IMR-90 (cell line): ENCODE data around the gene DMD. TPM values are rescaled to one million over a fixed set of nuclear protein-coding genes. Genes with fewer than 3 reads are reported as not detected.

Source experiments
- ATAC-seq: fragments of 200-7000 bp; cut with Tn5 transposase; 2 replicates; pipeline ENCODE4 v1.9.1; 2020; ENCODE audit warnings: low read depth, mild to moderate bottlenecking, moderate library complexity
- BruUV-seq: library from RNA; stranded (reverse); fragments of 400-500 nt; replicated peaks from 2 replicates; lab custom pipeline; 2021; lab: Mats Ljungman, UMichigan
- CTCF ChIA-PET: fragments of 300-600 bp; formaldehyde crosslinking; extraction: SDS; loops from one replicate; lab custom pipeline; 2021; ENCODE audit warnings: antibody characterized with exemption; lab: Yijun Ruan, JAX
- POLR2A ChIA-PET: fragments of 300-600 bp; sonication (Branson Sonifier 250); formaldehyde crosslinking; loops from one replicate; lab custom pipeline; 2022; ENCODE audit warnings: antibody characterized with exemption; ENCODE audit not compliant: unreplicated experiment; lab: Charles Lee
- DNase-seq: peaks from one replicate; pipeline ENCODE4 v3.0.0; 2013
- H2AFZ ChIP-seq: replicated peaks from 2 replicates; pipeline ENCODE3; 2013; ENCODE audit warnings: low read length, mild to moderate bottlenecking; ENCODE audit not compliant: poor library complexity
- H2AK5ac ChIP-seq: 2 replicates; pipeline ENCODE4 v1.6.1; 2013; ENCODE audit warnings: low read depth, low read length, inconsistent platforms
- H2AK9ac ChIP-seq: replicated peaks from 2 replicates; pipeline ENCODE3; 2013; ENCODE audit warnings: mild to moderate bottlenecking, low read depth, low read length, moderate library complexity; ENCODE audit not compliant: poor library complexity
- H2BK120ac ChIP-seq: 2 replicates; pipeline ENCODE4 v1.6.1; 2013; ENCODE audit warnings: low read depth, low read length, inconsistent platforms
- H2BK15ac ChIP-seq: 3 replicates; pipeline ENCODE4 v1.6.1; 2013; ENCODE audit warnings: low read depth, low read length, inconsistent platforms
- H2BK20ac ChIP-seq: 2 replicates; pipeline ENCODE4 v1.6.1; 2013; ENCODE audit warnings: low read depth, mild to moderate bottlenecking, inconsistent platforms, low read length, moderate library complexity
- H2BK5ac ChIP-seq: 2 replicates; pipeline ENCODE4 v1.6.1; 2013; ENCODE audit warnings: mild to moderate bottlenecking, low read depth, low read length, inconsistent platforms; ENCODE audit not compliant: poor library complexity, severe bottlenecking
- H3K14ac ChIP-seq: replicated peaks from 2 replicates; pipeline ENCODE4 v1.6.1; 2013; ENCODE audit warnings: low read depth, low read length, inconsistent platforms
- H3K18ac ChIP-seq: 2 replicates; pipeline ENCODE4 v1.6.1; 2013; ENCODE audit warnings: low read depth, low read length, control low read depth
- H3K23ac ChIP-seq: 2 replicates; pipeline ENCODE4 v1.6.1; 2013; ENCODE audit warnings: low read depth, low read length, inconsistent platforms
- H3K27ac ChIP-seq: 2 replicates; pipeline ENCODE4 v1.5.1; 2013; ENCODE audit warnings: mild to moderate bottlenecking, control low read depth, low read length; ENCODE audit not compliant: insufficient read depth
- H3K27me3 ChIP-seq: 2 replicates; pipeline ENCODE4 v1.6.1; 2013; ENCODE audit warnings: low read length; ENCODE audit not compliant: control insufficient read depth, insufficient read depth
- H3K36me3 ChIP-seq: 2 replicates; pipeline ENCODE4 v1.6.1; 2013; ENCODE audit warnings: low read length, mixed read lengths; ENCODE audit not compliant: control insufficient read depth, insufficient read depth
- H3K4ac ChIP-seq: 2 replicates; pipeline ENCODE4 v1.6.1; 2013; ENCODE audit warnings: low read depth, low read length, inconsistent platforms
- H3K4me1 ChIP-seq: 2 replicates; pipeline ENCODE4 v1.6.1; 2013; ENCODE audit warnings: low read length, mixed read lengths; ENCODE audit not compliant: control insufficient read depth, insufficient read depth
- H3K4me2 ChIP-seq: 2 replicates; pipeline ENCODE4 v1.6.1; 2013; ENCODE audit warnings: low read depth, mild to moderate bottlenecking, control low read depth, low read length, moderate library complexity
- H3K4me3 ChIP-seq: 2 replicates; pipeline ENCODE4 v1.5.1; 2013; ENCODE audit warnings: low read depth, mild to moderate bottlenecking, control low read depth, low read length, moderate library complexity; ENCODE audit not compliant: insufficient read depth
- H3K56ac ChIP-seq: 2 replicates; pipeline ENCODE4 v1.6.1; 2013; ENCODE audit warnings: low read length, inconsistent platforms; ENCODE audit not compliant: insufficient read depth; ENCODE audit errors: extremely low read depth
- H3K79me1 ChIP-seq, 2 experiments: 2 replicates each; pipeline ENCODE4 v1.6.1; 2013; ENCODE audit warnings: low read length in 2 of 2, inconsistent platforms in 1 of 2, low read depth in 1 of 2
- H3K9ac ChIP-seq: 2 replicates; pipeline ENCODE4 v1.6.1; 2013; ENCODE audit warnings: low read depth, low read length, control low read depth
- H3K9me1 ChIP-seq: 2 replicates; pipeline ENCODE4 v1.6.1; 2013; ENCODE audit warnings: low read length, inconsistent platforms; ENCODE audit not compliant: insufficient read depth
- H3K9me3 ChIP-seq: 2 replicates; pipeline ENCODE4 v1.6.1; 2013; ENCODE audit warnings: low read length; ENCODE audit not compliant: control insufficient read depth, insufficient read depth
- H4K20me1 ChIP-seq: 2 replicates; pipeline ENCODE4 v1.6.1; 2013; ENCODE audit warnings: low read length, inconsistent platforms; ENCODE audit not compliant: insufficient read depth
- H4K5ac ChIP-seq: 2 replicates; pipeline ENCODE4 v1.6.1; 2013; ENCODE audit warnings: mild to moderate bottlenecking, low read depth, low read length, control low read depth
- H4K8ac ChIP-seq, 2 experiments: 2 replicates each; pipeline ENCODE4 v1.6.1; 2013; ENCODE audit warnings: low read depth in 2 of 2, low read length in 2 of 2, control low read depth in 1 of 2, inconsistent platforms in 1 of 2
- H4K91ac ChIP-seq: 2 replicates; pipeline ENCODE4 v1.6.1; 2013; ENCODE audit warnings: low read depth, low read length, inconsistent platforms; ENCODE audit not compliant: insufficient read depth
- BHLHE40 ChIP-seq: fragments of 150-350 bp; IDR thresholded peaks from 2 replicates; pipeline ENCODE4 v1.6.1; 2016; ENCODE audit warnings: mild to moderate bottlenecking, low read depth, low read length
- CEBPB ChIP-seq: IDR thresholded peaks from 2 replicates; pipeline ENCODE4 v1.6.1; 2012; ENCODE audit warnings: low read depth, low read length, improper control_type of control experiment
- CHD1 ChIP-seq: IDR thresholded peaks from 2 replicates; pipeline ENCODE4 v1.6.1; 2012; ENCODE audit warnings: low read depth, low read length, improper control_type of control experiment
- CTCF ChIP-seq: conservative IDR thresholded peaks from 2 replicates; pipeline ENCODE4 v1.5.1; 2012; ENCODE audit warnings: mild to moderate bottlenecking, low read depth, low read length, improper control_type of control experiment
- ELK1 ChIP-seq: fragments of 150-350 bp; IDR thresholded peaks from 2 replicates; pipeline ENCODE4 v1.6.1; 2016; ENCODE audit warnings: low read depth, mild to moderate bottlenecking, low read length, moderate library complexity, borderline replicate concordance
- FOS ChIP-seq: fragments of 150-350 bp; IDR thresholded peaks from 2 replicates; pipeline ENCODE4 v1.6.1; 2016; ENCODE audit warnings: low read depth, low read length
- MAFK ChIP-seq: IDR thresholded peaks from 2 replicates; pipeline ENCODE4 v1.6.1; 2012; ENCODE audit warnings: low read depth, low read length, improper control_type of control experiment
- MAZ ChIP-seq: IDR thresholded peaks from 2 replicates; pipeline ENCODE4 v1.6.1; 2012; ENCODE audit warnings: low read depth, mild to moderate bottlenecking, low read length, improper control_type of control experiment, moderate library complexity, borderline replicate concordance
- MXI1 ChIP-seq: IDR thresholded peaks from 2 replicates; pipeline ENCODE4 v1.6.1; 2012; ENCODE audit warnings: low read depth, mild to moderate bottlenecking, low read length, moderate library complexity, borderline replicate concordance
- NFE2L2 ChIP-seq: fragments of 150-350 bp; IDR thresholded peaks from 2 replicates; pipeline ENCODE4 v1.6.1; 2016; ENCODE audit warnings: low read depth, mild to moderate bottlenecking, low read length
- POLR2A ChIP-seq: IDR thresholded peaks from 2 replicates; pipeline ENCODE4 v1.6.1; 2012; ENCODE audit warnings: mild to moderate bottlenecking, low read depth, low read length
- RAD21 ChIP-seq: IDR thresholded peaks from 2 replicates; pipeline ENCODE4 v1.6.1; 2012; ENCODE audit warnings: low read length, improper control_type of control experiment
- RCOR1 ChIP-seq: IDR thresholded peaks from 2 replicates; pipeline ENCODE4 v1.6.1; 2012; ENCODE audit warnings: mild to moderate bottlenecking, low read length, improper control_type of control experiment; ENCODE audit not compliant: insufficient replicate concordance
- RFX5 ChIP-seq: IDR thresholded peaks from 2 replicates; pipeline ENCODE4 v1.8.0; 2012; ENCODE audit warnings: low read depth, mild to moderate bottlenecking, low read length, moderate library complexity
- SMC3 ChIP-seq: fragments of 150-350 bp; IDR thresholded peaks from 2 replicates; pipeline ENCODE4 v1.6.1; 2016; ENCODE audit warnings: low read depth, mild to moderate bottlenecking, antibody characterized with exemption, low read length, moderate library complexity
- USF2 ChIP-seq: fragments of 150-350 bp; IDR thresholded peaks from 2 replicates; pipeline ENCODE4 v1.6.1; 2017; ENCODE audit warnings: mild to moderate bottlenecking, antibody characterized with exemption, low read length, low read depth
- WGBS, 2 experiments: methylation state at CpG; one replicate each; pipeline versions ENCODE4 v1.1.5 to v1.1.7; 2013; ENCODE audit warnings: missing lambda C conversion rate in 2 of 2; ENCODE audit not compliant: insufficient read length in 1 of 2; ENCODE audit errors: extremely low coverage in 2 of 2; 5-methylcytosine and 5-hydroxymethylcytosine counted together
- dilution Hi-C: fragments of 300-500 bp; cut with HindIII; formaldehyde crosslinking; loops from one replicate; pipeline ENCODE4 v1.14.3; 2018; ENCODE audit warnings: low sequenced_read_pairs; ENCODE audit not compliant: unreplicated experiment
- in situ Hi-C: fragments of 300-500 bp; cut with MboI; formaldehyde crosslinking; loops from 3 replicates; pipeline ENCODE4 v1.14.3; 2019; ENCODE audit warnings: low sequenced_read_pairs, inconsistent platforms, mixed read lengths
- intact Hi-C: fragments of 100-400 bp; cut with micrococcal nuclease; formaldehyde crosslinking; loops from 2 replicates; pipeline ENCODE4 v1.10.0; 2022
- polyA plus RNA-seq, 3 experiments: library from polyadenylated mRNA; depleted of rRNA; stranded (reverse); fragments of >200 nt; gene quantifications; 2 replicates each; pipeline ENCODE4 v1.2.3, GENCODE V29; 2012; ENCODE audit warnings: low replicate concordance in 1 of 3
- total RNA-seq: library from RNA; depleted of rRNA; stranded (reverse); fragments of >200 nt; gene quantifications from 2 replicates; pipeline ENCODE4 v1.2.3, GENCODE V29; 2012

The DMD gene
- total and polyA plus RNA-seq, 2 of the 4 experiments (the other 2 are of a cell fraction): 6.6 to 11.8 TPM

GRCh38 chrX:32170481-32170880 lies 1040.9 kb downstream of the DMD start:
- dilution Hi-C loops (no loop called here), in situ Hi-C loops (no loop called here), intact Hi-C loops (no loop called here)
- H3K27me3 ChIP-seq: no peaks in the 10 kb centered on the region
- H4K5ac ChIP-seq: no peak overlapping the region
- H3K9me1 ChIP-seq: no peaks in the 10 kb centered on the region
- ChIA-PET CTCF (no interaction called here), POLR2A (no interaction called here)
- no peak overlapping the region for H2BK15ac ChIP-seq
- H3K36me3 ChIP-seq: no peaks in the 10 kb centered on the region
- no peak overlapping the region for H4K8ac ChIP-seq
- WGBS, 2 experiments: no CpG with 5 or more reads among the region's 3 CpGs
- H2BK20ac ChIP-seq: no peak overlapping the region
- no peak overlapping the region for H3K18ac ChIP-seq
- ATAC-seq (no peak), DNase-seq (no peak)
- no peak overlapping the region for H3K4ac ChIP-seq
- H4K91ac ChIP-seq: no peak overlapping the region
- H2BK5ac ChIP-seq: no peak overlapping the region
- TF ChIP-seq FOS (no peak), RAD21 (no peak), POLR2A (no peak), CEBPB (no peak), CTCF (no peak), MAFK (no peak), MXI1 (no peak), BHLHE40 (no peak), MAZ (no peak), CHD1 (no peak), ELK1 (no peak), RCOR1 (no peak), USF2 (no peak), SMC3 (no peak), RFX5 (no peak), NFE2L2 (no peak)
- H3K9me3 ChIP-seq: no peaks in the 10 kb centered on the region
- BruUV-seq: no TSS peak
- no peak overlapping the region for H3K9ac ChIP-seq
- H2AK5ac ChIP-seq: no peak overlapping the region
- H3K27ac ChIP-seq: no peak overlapping the region
- no peaks in the 10 kb centered on the region for H4K20me1 ChIP-seq
- H3K4me2 ChIP-seq: no peak overlapping the region
- no peak overlapping the region for H3K14ac ChIP-seq
- no peaks in the 10 kb centered on the region for H3K79me1 ChIP-seq
- no peak overlapping the region for H3K4me3 ChIP-seq
- no peak overlapping the region for H2AFZ ChIP-seq
- no peak overlapping the region for H2BK120ac ChIP-seq
- no peak overlapping the region for H3K23ac ChIP-seq
- H3K56ac ChIP-seq: no peak overlapping the region
- no peak overlapping the region for H2AK9ac ChIP-seq
- no peaks in the 10 kb centered on the region for H3K4me1 ChIP-seq
